ENCODE results near the gene OPRD1.
"Not testable (repeated sequence)": the region's sequence is repeated elsewhere in the genome, so short reads cannot be mapped to it uniquely, and the experiment has no call there.

The OPRD1 gene

DNA sequence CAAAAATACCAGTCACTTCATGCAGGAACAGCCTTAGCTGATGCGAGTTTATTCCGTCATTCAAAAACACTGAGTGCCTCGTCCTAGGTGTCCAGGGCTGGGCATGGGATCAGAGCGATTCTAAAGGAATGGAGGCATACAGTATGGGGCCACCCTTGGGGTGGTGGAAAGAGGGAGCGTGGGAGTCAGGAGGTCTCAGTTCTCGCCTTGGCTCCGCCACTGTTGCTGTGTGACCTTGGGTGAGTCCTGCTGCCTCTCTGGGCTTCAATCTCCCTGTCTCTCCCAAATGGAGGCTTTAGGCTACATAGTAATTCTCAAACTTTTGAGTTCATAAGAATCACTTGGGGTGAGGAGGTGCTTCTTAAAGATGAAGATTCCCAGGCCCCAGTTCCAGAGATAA, 44.0 kb downstream of the OPRD1 start:
- H3K27ac ChIP-seq (ENCODE audit: low read depth, low read length) = no peak overlapping the region
- H3K27me3 ChIP-seq (ENCODE audit: control insufficient read depth, insufficient read depth, low read length) = no peaks in the 10 kb centered on the region
- no peak overlapping the region for H3K9ac ChIP-seq (ENCODE audit: low read length)
- H3K4me3 ChIP-seq (ENCODE audit: low read length) = no peak overlapping the region
- H3K36me3 ChIP-seq (ENCODE audit: control insufficient read depth, insufficient read depth, low read length) = no peaks in the 10 kb centered on the region
- H3K4me1 ChIP-seq (ENCODE audit: control insufficient read depth, insufficient read depth, low read length) = no peaks in the 10 kb centered on the region

DNA sequence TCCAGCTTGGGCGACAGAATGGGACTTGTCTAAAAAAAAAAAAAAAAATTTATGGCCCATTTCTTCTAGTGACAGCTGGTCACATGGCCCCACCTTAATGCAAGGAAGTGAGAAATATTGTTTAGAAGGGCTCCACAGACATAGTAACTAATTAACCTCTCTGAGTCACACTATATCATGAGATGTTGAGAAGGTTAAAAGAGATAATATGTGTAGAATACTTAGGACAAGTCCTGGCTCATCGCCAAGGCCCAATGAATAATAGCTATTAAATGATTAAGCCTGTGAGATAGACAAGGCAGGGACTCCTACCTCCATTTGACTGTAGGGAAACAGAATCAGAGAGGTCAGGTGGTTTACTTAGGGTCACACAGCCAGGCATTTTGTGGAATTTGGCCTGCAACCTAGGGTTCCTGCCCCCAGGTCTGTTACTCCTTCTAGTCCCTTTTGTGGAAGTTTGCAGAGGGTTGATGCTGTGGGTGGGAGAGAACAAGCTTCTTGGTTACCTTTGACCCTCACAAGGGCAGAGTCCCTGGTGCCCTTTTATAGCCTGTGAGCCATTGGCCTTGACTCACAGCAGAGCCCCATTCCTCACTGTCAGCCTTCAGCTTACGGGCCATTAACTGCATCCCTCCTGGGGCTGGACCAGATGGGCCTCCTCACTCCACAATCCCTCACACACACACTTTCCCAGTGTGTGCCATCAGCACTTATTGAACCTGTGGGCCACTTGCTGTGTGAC, 48.5 kb downstream of the OPRD1 start:
- Histone ChIP-seq H3K27ac (ENCODE audit: low read depth, low read length) (no peak overlapping the region), H3K4me3 (ENCODE audit: low read length) (no peak overlapping the region), H3K9ac (ENCODE audit: low read length) (no peak overlapping the region), H3K27me3 (ENCODE audit: control insufficient read depth, insufficient read depth, low read length) (no peaks in the 10 kb centered on the region), H3K4me1 (ENCODE audit: control insufficient read depth, insufficient read depth, low read length) (no peaks in the 10 kb centered on the region), H3K36me3 (ENCODE audit: control insufficient read depth, insufficient read depth, low read length) (no peaks in the 10 kb centered on the region)

DNA sequence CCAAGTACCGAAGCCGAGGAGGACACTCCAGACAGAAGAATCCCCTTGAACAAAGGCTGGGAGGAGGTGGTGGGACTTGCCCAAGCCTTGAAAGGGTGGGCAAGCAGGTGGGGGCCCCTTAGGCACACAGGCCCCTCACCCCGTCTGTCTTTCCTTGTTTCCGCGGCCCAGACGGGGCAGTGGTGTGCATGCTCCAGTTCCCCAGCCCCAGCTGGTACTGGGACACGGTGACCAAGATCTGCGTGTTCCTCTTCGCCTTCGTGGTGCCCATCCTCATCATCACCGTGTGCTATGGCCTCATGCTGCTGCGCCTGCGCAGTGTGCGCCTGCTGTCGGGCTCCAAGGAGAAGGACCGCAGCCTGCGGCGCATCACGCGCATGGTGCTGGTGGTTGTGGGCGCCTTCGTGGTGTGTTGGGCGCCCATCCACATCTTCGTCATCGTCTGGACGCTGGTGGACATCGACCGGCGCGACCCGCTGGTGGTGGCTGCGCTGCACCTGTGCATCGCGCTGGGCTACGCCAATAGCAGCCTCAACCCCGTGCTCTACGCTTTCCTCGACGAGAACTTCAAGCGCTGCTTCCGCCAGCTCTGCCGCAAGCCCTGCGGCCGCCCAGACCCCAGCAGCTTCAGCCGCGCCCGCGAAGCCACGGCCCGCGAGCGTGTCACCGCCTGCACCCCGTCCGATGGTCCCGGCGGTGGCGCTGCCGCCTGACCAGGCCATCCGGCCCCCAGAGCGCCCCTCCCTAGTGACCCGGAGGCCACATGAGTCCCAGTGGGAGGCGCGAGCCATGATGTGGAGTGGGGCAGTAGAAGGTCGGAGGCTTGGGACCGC, 50.8 kb downstream of the OPRD1 start:
- Histone ChIP-seq H3K4me1 (ENCODE audit: control insufficient read depth, insufficient read depth, low read length) (no peaks in the 10 kb centered on the region), H3K4me3 (ENCODE audit: low read length) (no peak overlapping the region), H3K36me3 (ENCODE audit: control insufficient read depth, insufficient read depth, low read length) (no peaks in the 10 kb centered on the region), H3K27me3 (ENCODE audit: control insufficient read depth, insufficient read depth, low read length) (no peaks in the 10 kb centered on the region), H3K27ac (ENCODE audit: low read depth, low read length) (no peak overlapping the region), H3K9ac (ENCODE audit: low read length) (no peak overlapping the region)

DNA sequence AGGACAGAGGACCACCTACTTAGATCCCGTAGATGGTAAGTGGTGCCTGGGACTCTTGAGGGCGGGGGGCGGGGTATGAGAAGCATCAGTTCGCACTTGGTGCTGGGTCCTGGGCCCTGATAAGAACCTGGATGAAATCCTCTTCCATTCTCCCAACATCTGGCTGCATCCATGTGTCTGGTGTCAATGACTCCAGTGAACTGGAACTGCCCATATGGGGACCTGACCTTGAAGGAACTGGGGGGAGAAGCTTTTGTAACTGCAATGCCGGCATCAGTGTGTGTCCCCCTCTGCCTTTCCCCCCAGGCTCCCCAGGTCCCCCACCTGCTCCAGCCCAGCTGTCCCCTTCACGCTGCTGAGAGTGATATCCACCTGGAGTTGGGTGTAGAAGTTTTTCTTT, 52.7 kb downstream of the OPRD1 start:
- no peaks in the 10 kb centered on the region for H3K27me3 ChIP-seq (ENCODE audit: control insufficient read depth, insufficient read depth, low read length)
- no peaks in the 10 kb centered on the region for H3K4me1 ChIP-seq (ENCODE audit: control insufficient read depth, insufficient read depth, low read length)
- no peaks in the 10 kb centered on the region for H3K36me3 ChIP-seq (ENCODE audit: control insufficient read depth, insufficient read depth, low read length)
- no peak overlapping the region for H3K27ac ChIP-seq (ENCODE audit: low read depth, low read length)
- H3K9ac ChIP-seq (ENCODE audit: low read length) = no peak overlapping the region
- H3K4me3 ChIP-seq (ENCODE audit: low read length) = no peak overlapping the region

DNA sequence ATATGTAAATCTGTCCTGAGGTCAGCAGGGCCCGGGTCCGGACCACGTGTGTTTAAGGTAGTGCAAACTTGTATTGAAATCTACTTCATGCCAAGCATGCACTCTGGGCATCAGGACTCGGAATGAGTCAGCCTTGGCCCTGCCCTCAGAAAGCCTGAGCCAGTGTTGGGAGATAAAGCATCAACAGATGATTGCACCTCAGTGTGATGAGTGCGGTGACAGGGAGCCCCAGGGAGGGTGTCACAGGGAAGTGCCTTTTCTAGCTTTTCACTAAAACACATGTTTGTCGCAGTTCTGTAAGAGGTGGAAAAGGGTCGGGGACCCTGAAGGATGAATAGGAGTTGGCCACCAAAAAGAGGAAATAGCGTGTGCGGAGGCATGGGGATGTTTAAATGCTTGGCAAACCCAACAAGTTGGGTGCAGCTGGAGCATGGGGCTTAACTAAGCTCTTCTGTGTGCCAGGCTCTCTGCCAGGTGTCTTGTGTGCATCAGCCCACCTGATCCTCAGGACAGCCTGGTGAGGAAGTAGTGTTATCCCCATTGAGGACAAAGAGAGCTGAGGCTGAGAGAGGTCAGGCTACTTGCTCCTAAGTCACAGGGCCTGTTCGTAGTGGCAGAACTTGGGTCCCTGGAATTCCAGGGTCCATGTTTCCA, 54.2 kb downstream of the OPRD1 start:
- no peak overlapping the region for H3K4me3 ChIP-seq (ENCODE audit: low read length)
- no peaks in the 10 kb centered on the region for H3K36me3 ChIP-seq (ENCODE audit: control insufficient read depth, insufficient read depth, low read length)
- H3K27ac ChIP-seq (ENCODE audit: low read depth, low read length) = no peak overlapping the region
- H3K4me1 ChIP-seq (ENCODE audit: control insufficient read depth, insufficient read depth, low read length) = no peaks in the 10 kb centered on the region
- no peaks in the 10 kb centered on the region for H3K27me3 ChIP-seq (ENCODE audit: control insufficient read depth, insufficient read depth, low read length)
- H3K9ac ChIP-seq (ENCODE audit: low read length) = no peak overlapping the region

DNA sequence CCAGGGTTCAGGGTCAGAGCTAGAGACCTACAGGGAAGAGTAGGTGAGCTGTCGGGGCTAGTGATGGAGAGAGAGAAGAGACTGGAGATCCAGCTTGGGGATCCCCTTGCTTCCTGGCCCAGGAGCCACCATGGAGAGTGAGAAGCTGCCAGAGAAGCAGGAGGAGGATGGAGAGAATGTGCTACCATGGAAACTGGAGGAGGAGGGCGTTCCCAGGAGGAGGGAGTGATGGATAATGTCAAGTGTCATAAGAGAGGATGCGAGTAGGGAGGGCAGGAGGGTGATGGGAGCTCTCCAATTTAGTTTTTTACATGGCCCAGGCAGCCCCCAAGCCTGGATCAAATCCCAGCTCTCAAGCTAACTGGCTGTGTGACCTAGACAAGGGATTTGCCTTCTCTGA, 55.9 kb downstream of the OPRD1 start:
- Histone ChIP-seq H3K27ac (ENCODE audit: low read depth, low read length) (no peak overlapping the region), H3K36me3 (ENCODE audit: control insufficient read depth, insufficient read depth, low read length) (no peaks in the 10 kb centered on the region), H3K4me3 (ENCODE audit: low read length) (no peak overlapping the region), H3K4me1 (ENCODE audit: control insufficient read depth, insufficient read depth, low read length) (no peaks in the 10 kb centered on the region), H3K9ac (ENCODE audit: low read length) (no peak overlapping the region), H3K27me3 (ENCODE audit: control insufficient read depth, insufficient read depth, low read length) (no peaks in the 10 kb centered on the region)

DNA sequence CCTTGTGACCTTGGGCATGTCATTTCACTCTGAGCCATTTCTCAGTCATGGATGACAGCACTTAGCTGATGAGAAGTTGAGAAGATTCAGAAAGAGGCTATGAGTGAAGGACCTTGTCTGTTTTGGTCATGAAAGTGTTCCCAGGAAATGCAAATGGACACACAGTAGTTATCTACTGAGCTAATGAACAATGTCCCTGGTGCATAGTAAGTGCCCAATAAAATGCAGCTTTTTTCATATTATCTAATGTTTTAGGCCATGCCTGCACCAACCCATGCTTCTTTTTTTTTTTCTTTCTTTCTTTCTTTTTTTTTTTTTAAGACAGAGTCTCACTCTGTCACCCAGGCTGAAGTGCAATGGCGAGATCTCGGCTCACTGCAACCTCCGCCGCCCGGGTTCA, 58.0 kb downstream of the OPRD1 start:
- no peaks in the 10 kb centered on the region for H3K27me3 ChIP-seq (ENCODE audit: control insufficient read depth, insufficient read depth, low read length)
- no peaks in the 10 kb centered on the region for H3K4me1 ChIP-seq (ENCODE audit: control insufficient read depth, insufficient read depth, low read length)
- no peaks in the 10 kb centered on the region for H3K36me3 ChIP-seq (ENCODE audit: control insufficient read depth, insufficient read depth, low read length)
- no peak overlapping the region for H3K9ac ChIP-seq (ENCODE audit: low read length)
- no peak overlapping the region for H3K4me3 ChIP-seq (ENCODE audit: low read length)
- no peak overlapping the region for H3K27ac ChIP-seq (ENCODE audit: low read depth, low read length)

DNA sequence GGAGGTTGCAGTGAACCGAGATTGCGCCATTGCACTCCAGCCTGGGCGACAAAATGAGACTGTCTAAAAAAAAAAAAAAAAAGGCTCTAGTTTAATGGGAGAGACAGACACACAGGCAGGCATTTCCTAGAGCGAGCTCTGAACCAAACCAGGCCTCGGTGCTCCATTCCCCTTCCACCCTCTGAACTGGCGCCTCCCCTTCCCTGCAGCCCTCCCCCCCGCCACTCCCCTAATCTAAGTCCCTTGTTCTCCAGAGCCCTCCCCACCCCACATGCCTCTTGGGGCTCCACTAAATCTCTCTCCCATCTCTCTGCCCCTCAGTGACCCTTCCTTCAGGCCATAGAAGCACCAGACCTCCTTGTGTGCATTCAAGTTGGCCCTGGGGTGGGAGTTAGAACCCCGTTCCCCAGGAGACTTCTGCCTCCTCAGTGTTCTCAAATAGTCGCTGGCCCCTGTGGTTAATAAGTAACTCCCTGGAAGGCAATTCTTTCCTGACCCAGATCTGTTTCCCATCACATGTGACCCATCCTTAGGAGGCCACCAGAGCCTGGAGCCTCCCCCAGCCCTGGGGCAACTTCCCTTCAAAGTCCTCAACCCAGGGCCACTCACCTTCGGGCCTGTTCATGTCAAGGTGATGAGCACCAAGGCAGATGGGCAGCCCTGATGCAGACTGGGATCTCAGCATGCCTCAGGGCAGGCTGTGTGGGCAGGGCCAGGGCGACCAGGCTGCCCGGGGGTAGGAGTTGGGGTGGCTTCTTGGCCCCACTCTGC, 59.8 kb downstream of the OPRD1 start:
- no peaks in the 10 kb centered on the region for H3K27me3 ChIP-seq (ENCODE audit: control insufficient read depth, insufficient read depth, low read length)
- H3K9ac ChIP-seq (ENCODE audit: low read length) = no peak overlapping the region
- H3K4me3 ChIP-seq (ENCODE audit: low read length) = no peak overlapping the region
- H3K36me3 ChIP-seq (ENCODE audit: control insufficient read depth, insufficient read depth, low read length) = no peaks in the 10 kb centered on the region
- H3K4me1 ChIP-seq (ENCODE audit: control insufficient read depth, insufficient read depth, low read length) = no peaks in the 10 kb centered on the region
- H3K27ac ChIP-seq (ENCODE audit: low read depth, low read length) = no peak overlapping the region

DNA sequence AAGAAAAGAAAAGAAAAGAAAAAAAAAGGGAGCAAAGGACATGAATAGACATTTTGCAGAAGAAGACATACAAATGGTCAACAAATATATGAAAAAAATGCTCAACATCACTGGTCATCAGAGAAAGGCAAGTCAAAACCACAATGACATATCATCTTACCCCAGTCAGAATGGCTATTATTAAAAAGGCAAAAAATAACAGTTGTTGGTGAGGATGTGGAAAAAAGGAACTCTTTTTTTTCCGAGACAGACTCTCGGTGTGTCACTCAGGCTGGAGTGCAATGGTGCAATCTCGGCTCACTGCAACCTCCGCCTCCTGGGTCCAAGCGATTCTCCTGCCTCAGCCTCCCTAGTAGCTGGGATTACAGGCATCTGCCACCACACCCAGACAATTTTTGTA, 63.2 kb downstream of the OPRD1 start:
- not testable (repeated sequence) for H3K9ac ChIP-seq (ENCODE audit: low read length); H3K4me1 ChIP-seq (ENCODE audit: control insufficient read depth, insufficient read depth, low read length); H3K27ac ChIP-seq (ENCODE audit: low read depth, low read length); H3K36me3 ChIP-seq (ENCODE audit: control insufficient read depth, insufficient read depth, low read length); H3K4me3 ChIP-seq (ENCODE audit: low read length); H3K27me3 ChIP-seq (ENCODE audit: control insufficient read depth, insufficient read depth, low read length)

DNA sequence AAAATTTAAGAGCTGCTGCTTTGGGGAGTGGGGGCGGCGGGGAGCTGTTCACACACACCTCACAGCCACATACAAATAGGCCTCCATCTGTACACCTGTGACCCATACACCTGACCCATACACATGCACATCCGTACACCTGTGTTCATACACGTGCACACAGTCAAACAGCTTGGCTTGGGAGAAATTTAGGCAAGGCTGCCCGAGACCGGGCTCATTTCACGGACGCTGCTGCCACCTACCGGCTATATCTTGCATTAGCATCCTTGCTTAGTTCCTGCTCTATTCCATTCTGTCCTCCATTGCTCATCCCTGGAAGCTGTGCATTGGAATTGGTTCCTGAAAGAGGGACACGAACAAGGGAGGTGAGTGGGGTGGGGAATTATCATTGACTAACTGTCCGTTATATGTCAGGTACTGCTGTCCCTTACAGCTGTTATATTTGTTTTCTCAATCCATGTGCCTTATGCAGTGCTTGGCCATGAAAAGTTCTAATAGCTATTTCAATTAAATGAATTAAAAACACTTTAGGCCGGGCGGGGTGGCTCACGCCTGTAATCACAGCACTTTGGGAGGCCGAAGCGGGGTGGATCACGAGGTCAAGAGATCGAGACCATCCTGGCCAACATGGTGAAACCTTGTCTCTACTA, 65.3 kb downstream of the OPRD1 start:
- Histone ChIP-seq H3K27me3 (ENCODE audit: control insufficient read depth, insufficient read depth, low read length) (no peaks in the 10 kb centered on the region), H3K36me3 (ENCODE audit: control insufficient read depth, insufficient read depth, low read length) (no peaks in the 10 kb centered on the region), H3K4me3 (ENCODE audit: low read length) (no peak overlapping the region), H3K9ac (ENCODE audit: low read length) (no peak overlapping the region), H3K4me1 (ENCODE audit: control insufficient read depth, insufficient read depth, low read length) (peaks cover 2% of the 10 kb centered on the region), H3K27ac (ENCODE audit: low read depth, low read length) (no peak overlapping the region)

DNA sequence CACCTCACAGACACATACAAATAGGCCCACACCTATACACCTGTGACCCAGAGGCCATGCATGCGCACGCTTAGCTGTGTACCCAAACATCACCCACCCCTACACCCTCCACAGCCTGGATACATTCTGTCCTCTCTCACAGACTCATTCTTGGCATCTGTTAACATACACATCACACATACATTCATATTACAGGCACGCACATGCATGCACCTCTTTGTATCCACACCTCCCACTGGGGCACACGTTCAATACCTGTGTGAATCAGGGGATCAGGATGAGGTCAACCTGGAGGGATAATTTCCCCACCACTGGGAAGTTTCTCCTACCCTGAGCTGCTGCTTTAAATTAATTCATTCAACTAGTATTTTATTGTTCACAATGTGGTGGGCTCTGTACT, 66.8 kb downstream of the OPRD1 start:
- Histone ChIP-seq H3K9ac (ENCODE audit: low read length) (no peak overlapping the region), H3K4me1 (ENCODE audit: control insufficient read depth, insufficient read depth, low read length) (peaks cover 5% of the 10 kb centered on the region), H3K27me3 (ENCODE audit: control insufficient read depth, insufficient read depth, low read length) (no peaks in the 10 kb centered on the region), H3K4me3 (ENCODE audit: low read length) (no peak overlapping the region), H3K27ac (ENCODE audit: low read depth, low read length) (no peak overlapping the region), H3K36me3 (ENCODE audit: control insufficient read depth, insufficient read depth, low read length) (no peaks in the 10 kb centered on the region)
